ENCODE data around the gene KDSR.

The KDSR gene

DNA sequence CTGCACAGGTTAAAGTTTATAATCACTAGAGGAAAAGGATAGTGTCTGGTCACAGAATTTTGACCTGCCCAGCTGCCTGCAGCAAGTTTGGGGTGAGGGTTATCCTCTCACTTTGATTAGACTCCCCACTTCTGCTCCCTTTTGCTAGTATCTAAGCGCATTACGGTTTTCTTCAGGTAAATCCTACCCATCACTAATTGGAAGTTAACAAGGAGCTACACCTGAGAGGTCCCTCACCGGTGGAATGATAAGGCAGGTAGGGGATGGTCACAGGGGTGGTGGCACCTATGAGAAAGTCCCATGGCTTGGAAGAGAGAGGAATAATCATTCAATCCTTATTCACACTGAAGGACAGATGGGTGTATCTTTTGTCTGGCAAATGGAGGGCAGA, 55.0 kb downstream of the KDSR start:
- no peak overlapping the region for H3K4me3 ChIP-seq (ENCODE audit: low read depth, low read length)
- no peak for TF ChIP-seq CTCF (IDR thresholded peaks at IDR 0.05; ENCODE audit: low read depth, low read length)

GRCh38 chr18:63311118-63312018, 55.6 kb downstream of the KDSR start:
- H3K4me3 ChIP-seq (ENCODE audit: low read depth, low read length), result no peak overlapping the region
- TF ChIP-seq CTCF (IDR thresholded peaks at IDR 0.05; ENCODE audit: low read depth, low read length), result no peak

GRCh38 chr18:63309422-63309821, 57.6 kb downstream of the KDSR start:
- no peak overlapping the region for H3K4me3 ChIP-seq (ENCODE audit: low read depth, low read length)
- TF ChIP-seq CTCF (IDR thresholded peaks at IDR 0.05; ENCODE audit: low read depth, low read length), result no peak

GRCh38 chr18:63307551-63308200, 59.3 kb downstream of the KDSR start:
- TF ChIP-seq CTCF (IDR thresholded peaks at IDR 0.05; ENCODE audit: low read depth, low read length), result no peak
- H3K4me3 ChIP-seq (ENCODE audit: low read depth, low read length), result no peak overlapping the region

- no peak for TF ChIP-seq CTCF (IDR thresholded peaks at IDR 0.05; ENCODE audit: low read depth, low read length)
- H3K4me3 ChIP-seq (ENCODE audit: low read depth, low read length), result no peak overlapping the region
Observed at GRCh38 chr18:63306819-63307550, 60.0 kb downstream of the KDSR start.

DNA sequence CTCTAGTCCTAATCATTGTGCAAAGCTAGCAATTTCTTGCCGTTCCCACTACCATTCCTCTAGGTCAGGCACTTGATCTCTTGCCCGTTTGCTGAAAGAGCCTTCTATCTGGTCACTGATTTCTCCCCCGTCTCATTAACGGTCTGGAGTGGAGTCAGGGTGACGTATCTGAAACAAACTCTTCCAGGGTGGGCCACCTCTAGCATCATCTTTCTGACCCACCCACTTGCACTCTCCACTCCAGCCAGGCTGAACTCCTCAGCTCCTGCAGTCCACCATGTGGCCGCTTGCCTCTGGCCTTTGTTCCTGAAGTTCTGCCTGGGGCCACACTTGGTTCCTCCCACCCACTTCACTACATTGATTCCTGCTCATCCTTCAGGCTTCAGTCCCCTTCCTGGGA, 60.8 kb downstream of the KDSR start:
- no peak for TF ChIP-seq CTCF (IDR thresholded peaks at IDR 0.05; ENCODE audit: low read depth, low read length)

More for the DNA sequence above, 60.8 kb downstream of the KDSR start:
- H3K4me3 ChIP-seq (ENCODE audit: low read depth, low read length), result no peak overlapping the region

All from WI38 (cell line).